GM18498 (cell line): Measurements from ENCODE around the gene DPM2.

Source experiments
- ATAC-seq: cut with Tn5 transposase; IDR thresholded peaks from one replicate; pipeline ENCODE4 v1.9.1; 2021; ENCODE audit warnings: mild to moderate bottlenecking, moderate library complexity; ENCODE audit not compliant: unreplicated experiment

Gene DPM2

DNA sequence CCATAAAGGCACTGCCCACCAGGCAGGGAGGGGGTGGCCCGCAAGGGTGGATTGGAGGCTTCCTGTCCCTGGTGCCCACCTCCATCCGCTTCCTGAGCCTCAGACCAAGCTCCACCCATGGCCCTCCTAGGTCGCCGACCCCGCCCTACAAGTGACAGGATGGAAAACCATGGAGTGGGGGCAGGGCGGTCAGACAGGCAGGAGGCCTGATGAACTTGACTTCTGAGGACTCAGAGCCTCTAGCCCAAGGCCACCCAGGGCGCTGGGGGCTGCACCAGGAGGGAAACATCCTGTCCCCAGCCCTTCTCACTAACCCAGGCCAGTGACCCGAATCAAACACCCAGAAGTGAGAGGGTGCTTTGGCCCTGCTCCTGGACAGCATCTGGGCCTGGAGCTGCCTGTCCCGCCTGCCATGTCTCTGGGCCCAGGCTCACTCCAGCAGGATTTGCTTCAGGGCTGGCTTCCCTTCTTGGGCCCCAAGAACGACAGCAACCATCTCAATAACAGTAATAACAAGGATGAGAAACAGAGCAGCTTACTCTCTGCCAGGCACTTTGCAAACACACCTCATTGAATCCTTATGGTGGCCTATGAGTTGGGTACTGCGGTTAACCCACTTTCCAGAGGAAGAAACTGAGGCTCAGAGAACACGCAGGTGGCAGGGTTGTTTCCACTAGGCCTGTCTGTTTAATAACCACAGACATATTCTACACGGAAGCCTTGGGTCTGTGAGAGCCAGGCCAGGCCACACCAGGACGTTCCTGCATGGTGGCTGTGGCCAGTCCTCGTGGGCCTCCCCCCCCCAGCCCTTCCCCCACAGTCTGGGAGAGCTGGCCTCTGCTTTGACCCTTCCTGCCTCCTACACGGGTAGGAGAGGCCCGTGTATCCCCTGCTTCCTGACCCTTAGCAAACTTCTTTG lies 33.8 kb downstream of the DPM2 start:
- ATAC-seq, result no peak

DNA sequence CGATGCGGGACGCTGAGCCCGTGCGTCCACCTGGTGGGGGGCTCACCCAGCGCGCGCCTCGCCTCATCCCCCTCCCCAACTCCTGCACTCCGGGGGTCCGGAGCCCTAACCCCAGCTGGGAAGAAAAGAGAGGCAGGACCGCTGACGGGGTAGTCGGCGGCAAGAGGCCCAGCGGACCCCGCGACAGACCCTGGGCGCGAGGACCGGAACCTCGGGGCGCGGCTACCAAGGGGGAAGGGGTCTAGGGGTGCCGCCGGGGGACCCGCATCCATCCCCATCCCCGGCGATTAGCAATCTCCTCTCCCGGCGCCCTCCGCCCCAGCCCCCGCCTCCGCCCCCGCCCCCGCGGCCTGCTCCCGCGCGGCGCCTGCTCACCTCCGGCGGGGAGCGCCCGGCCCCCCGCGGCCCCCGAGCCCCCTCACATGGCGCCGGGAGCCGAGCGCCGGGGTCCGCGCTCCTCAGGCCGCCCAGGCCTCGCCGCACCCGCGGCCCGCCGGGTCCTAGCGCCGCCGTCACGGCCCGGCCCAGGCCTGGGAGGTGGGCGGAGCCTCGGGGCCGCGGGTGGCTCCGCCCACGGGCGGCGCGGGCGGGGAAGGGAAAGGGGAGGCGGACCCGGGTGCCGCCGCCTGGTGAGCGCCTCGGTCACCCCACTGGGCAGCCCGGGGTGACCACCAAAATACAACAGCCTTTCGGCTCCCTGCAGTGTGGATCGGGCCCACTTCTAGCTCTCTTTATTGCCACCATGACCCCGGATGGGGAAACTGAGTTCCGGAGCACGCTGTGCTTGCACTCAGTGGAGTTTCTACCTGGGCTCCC lies 38.3 kb downstream of the DPM2 start, which contains the start of gene ST6GALNAC6:
Gene ST6GALNAC6 (minus strand): TSS at position 476 of the 816 bp plus-strand sequence. CDS start 1,622 bp downstream, outside the sequence.
- peak; percentile 70 for ATAC-seq

DNA sequence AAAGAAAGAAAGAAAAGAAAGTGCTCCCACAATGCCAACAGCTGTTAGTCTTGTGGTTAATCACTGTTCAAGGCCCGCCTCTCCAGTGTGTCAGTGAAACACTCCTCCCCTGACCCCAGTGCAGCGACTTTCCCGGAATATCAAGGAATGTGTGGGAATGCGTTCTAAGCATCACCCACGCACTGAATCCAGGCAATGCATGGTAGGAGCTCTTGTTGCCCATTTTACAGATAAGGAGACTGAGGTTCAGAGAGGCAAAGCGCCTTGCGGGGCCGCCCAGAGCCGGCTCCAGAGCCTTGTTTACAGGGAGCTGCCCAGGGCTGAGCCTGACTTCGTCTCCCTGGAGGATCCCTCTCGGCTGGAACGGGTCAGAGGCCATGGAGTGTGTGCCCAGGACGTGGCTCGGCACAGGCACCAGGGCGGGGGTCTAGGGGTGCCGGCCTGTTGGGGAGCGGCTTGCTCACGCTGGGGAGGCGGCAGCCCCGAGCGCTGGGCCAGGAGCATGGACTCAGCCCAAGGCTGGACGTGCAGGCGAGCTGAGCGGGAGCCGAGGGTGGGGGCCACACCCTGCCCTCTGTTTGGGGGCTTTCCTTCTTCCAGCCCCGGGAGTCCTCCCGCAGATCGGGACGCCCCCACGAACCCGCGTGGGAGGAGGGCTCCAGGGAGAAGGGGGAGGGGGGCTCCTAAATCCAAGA lies 39.1 kb downstream of the DPM2 start:
- peak; percentile 5 for ATAC-seq

DNA sequence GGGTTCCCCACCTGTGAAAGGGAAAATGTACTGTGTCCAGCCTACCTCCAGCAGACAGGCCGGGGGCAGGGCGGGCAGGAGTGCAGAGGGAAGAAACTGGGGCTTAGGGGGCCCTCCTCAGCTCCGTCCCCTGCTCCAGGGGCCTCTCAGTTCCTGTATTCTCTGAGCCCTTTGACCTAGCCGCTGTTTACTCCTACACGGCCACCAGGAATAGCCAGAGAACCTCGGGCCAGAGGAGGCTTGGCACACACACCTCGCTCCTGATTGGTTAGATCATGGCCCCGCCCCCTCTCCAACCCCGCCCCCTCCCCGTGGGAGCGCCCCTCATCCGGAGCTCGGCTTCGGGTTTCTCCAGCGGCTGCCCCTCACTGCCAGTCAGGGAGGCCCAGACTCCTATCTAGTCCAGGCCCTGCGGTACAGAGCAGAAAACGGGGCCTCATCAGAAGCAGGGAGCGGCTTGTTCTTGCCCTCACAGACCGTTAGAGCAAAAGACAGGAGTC lies 40.4 kb downstream of the DPM2 start:
- no peak for ATAC-seq

DNA sequence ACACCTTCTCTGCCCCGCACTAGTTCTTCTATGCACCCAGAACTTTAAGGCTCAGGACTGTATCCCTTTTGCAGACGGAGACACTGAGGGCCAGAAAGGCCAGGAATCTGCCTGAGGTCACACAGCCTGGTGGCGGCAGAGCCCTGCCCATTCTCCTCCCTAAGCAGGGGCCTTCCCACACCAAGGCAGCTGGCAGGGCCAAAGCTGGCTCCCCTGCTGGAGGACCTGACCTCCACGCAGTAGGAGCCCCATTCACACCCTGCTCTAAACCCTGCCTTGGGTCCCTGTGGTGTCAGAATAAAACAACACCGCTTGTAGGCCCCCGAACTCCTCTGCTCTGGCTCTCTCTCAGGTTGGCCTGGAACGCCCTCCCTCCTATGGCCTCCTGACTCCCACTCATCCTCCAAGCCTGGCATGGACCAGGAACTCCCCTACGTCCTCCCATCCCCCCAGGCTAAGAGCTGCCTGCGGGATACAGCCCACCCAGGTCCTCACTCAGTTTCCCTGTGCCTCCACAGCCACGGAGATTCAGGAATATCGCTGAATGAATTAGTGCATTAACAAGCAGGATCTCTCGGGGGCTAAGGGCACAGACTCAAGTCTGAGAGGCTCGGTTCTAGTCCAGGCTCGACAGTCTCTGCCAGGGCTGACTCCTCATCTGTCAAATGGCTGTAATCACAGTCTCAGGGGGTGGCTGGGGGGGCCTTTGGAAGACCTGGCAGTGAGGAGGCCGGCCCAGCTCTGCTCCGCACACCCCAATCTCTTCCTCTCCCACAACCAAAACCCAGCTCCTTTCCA lies 41.1 kb downstream of the DPM2 start:
- ATAC-seq, result no peak

DNA sequence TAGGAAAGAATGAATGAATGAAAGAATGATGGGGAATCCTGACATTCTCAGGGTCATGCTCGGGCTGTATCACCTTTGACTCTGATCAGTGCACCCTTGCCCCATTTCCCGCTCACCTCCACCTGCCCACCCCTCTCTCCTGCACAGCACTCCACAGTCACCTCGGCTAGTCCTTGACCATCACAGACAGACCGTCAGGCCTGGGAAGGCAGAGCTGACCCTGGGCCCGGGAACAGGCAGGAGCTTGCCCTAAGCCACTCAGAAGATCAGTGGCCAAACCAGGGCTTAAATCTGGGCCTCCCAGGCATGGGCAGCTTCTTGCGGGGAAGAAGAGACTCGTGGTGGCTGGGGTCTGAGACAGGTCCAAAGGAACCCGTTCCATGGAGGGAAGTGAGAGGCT lies 41.8 kb downstream of the DPM2 start:
- ATAC-seq, result no peak

DNA sequence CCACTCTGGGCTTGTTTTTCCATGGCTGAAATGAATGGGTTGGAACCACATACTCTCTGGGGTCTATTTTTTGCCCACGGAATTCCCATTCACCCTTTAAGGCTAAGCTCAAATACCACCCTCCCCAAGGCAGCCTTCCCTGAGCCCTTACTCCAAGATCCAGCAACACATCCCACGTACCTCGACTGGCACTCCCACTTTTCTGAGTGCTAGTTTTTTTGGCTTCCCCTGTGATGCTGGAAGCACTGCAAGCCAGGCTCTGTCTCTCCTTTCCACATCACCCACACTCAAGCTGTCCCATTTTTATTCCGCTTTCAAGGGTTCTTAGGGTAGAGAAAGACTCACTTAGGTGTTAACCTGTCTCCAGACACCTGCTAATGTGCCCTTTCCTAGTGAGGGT lies 44.3 kb downstream of the DPM2 start:
- no peak for ATAC-seq

DNA sequence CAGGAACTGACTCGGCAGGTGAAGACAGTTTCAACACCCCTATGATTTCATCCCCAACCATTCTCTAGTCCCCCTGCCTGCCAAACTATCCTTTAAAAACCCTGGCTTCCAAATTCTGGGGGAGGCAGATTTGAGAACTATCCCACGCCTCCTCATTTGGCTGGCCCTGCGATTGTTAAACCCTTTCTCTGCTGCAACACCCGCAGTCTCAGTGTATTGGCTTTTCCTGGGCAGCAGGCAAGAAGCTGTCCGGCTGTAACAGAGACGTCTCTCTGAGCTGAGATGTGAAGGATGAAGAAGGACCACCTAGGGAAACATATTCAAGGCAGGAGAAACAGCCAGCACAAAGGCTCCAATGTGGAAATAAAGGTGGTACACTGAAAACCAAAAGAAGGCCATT lies 44.8 kb downstream of the DPM2 start:
- no peak for ATAC-seq

DNA sequence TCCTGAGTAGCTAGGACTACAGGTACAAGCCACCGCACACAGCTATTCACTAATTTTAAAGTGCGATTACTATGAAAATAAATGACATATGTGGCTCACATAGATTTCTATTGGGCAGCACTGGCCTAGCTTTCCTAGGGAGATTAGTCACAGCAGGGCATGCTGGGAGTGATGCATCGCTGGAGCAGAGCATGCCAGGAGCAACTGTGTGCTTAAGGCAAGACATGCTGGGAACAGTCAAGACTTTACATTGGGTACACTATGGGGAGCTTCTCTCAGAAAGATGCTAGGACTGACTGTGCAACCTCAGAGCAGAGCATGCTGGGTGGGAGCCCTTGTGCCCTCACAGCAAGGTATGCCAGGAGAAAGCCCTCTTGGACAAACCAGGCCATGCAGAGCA lies 47.6 kb downstream of the DPM2 start:
- no peak for ATAC-seq

DNA sequence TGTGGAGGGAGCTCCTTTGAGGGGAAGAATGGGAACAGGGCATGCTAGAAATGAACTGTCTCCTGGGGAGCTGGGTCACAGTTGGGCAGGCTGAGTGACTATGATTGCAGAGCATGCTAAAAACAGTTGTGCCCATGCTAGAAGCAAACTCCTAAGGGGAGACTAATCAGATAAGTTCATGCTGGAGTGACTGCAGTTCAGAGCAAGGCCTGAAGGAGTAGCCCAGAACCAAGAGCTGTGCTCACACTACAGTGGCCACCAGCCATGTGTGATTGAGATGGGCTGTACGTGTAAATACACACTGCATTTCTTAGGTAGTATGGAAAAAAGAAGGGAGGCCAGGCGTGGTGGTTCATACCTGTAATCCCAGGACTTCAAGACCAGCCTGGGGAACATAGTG lies 49.9 kb downstream of the DPM2 start:
- no peak for ATAC-seq

DNA sequence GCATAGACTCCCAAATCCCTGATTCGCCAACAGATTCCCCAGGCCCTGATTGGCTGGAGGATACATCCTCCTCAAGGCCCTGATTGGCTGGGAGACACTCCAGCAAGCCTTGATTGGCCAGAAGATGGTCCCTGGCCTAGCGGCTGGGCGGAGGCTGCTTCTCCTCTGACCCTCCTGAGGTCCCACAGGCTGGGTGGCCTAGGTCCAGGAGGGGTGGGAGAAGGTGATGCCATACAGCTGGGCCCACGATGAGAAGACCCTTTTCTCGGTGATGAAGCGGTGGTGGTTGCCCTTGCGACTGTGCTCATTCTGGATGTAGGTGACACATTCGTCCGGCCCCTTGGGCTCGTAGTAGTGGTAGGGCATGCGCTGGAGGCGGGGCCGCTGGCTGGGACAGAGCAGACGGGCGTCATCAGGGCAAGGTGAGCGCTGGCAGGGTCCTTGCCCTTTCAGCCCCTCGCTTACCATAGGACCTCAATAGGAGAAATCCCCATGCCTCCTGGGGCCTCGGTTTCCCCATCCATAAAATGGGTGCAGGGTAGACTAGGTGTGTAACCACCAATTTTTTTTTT lies 51.2 kb downstream of the DPM2 start:
- ATAC-seq, result no peak

DNA sequence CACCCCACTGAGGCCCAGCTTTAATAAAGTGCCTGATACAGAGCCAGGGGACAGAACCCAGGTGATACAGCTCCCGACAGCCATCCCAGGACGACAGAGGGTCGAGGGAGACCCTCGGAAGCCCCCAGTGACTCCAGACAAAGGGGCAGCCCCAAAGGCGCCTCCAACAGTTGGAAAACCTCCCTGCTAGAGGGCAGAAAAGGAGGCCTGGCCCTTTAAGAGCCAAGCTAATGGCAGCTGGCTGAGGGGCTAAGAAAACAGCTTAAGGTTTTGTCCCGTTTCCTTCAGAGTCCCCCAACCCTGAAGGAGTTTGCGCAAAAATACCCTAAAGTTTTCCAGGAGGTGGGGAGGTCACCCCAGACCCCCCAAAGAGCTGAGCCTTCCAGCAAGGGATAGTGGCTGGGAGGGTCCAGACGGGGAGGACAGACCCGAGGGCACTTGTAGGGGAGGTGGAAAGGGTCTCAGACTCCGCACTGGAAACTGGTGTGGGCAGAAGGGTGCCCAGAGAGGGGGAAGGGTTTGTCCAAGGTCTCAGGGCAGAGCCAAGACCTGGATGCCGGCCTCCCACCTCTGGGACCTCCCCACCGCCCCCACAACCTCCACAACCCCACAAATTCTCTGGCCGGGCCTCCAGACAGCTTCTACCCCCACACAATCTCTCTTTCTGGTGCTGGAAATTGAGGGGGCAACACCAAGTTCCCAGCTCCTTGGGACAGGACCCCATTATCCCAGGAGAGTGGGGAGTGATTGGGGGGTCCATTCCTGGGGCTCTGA lies 52.0 kb downstream of the DPM2 start:
- ATAC-seq, result no peak
